Amniotic epithelial cell (primary cell): ENCODE measurements around the gene LEO1.

ENCODE experiments used
- DNase-seq: peaks from one replicate; pipeline ENCODE4 v3.0.0-alpha.2; 2010; ENCODE audit warnings: low read depth

LEO1 gene

DNA sequence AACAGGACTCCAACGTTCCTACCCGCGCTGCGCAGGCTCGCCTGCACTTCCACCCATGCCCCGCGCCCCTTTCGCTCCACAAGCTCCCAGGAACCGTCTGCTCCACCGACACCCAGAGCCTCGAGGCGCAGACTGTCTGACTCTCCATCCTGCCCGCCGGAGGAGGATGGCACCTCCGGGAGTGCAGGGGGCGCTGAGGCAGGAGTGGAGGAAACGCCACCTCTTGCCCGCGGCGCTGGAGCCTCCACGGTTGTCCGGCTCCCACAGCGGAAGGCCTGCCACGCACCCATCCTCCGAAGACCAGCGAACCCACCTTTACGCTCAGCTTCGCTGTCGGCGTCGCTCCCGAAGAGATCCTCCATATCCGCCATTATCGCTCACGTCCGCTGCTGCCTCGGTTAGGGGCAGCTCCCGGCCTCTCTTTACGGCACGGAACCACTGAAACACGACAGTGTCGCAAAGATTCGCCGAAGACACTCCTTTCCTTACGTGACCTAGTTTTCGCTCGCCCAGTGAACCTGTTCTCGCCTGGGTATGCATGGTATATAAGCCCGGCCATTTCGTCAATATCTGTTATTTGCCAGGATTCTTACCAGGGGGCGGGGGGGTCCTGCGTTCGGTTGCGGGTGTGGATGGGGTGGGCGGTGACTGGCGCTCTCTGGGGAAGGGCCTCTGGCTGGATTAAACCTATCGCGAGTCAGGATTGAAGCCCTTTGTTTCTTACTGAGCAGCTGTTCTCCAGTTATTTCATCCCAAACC, at the start of gene LEO1:
Gene LEO1 (minus strand): TSS at position 404 of the 759 bp plus-strand sequence. CDS start 33 bp downstream, at position 371.
- DNase-seq: peak; percentile 99

- peak; percentile 94 for DNase-seq
Observed at GRCh38 chr15:52021128-52021671, 49.6 kb upstream of the LEO1 start.

DNA sequence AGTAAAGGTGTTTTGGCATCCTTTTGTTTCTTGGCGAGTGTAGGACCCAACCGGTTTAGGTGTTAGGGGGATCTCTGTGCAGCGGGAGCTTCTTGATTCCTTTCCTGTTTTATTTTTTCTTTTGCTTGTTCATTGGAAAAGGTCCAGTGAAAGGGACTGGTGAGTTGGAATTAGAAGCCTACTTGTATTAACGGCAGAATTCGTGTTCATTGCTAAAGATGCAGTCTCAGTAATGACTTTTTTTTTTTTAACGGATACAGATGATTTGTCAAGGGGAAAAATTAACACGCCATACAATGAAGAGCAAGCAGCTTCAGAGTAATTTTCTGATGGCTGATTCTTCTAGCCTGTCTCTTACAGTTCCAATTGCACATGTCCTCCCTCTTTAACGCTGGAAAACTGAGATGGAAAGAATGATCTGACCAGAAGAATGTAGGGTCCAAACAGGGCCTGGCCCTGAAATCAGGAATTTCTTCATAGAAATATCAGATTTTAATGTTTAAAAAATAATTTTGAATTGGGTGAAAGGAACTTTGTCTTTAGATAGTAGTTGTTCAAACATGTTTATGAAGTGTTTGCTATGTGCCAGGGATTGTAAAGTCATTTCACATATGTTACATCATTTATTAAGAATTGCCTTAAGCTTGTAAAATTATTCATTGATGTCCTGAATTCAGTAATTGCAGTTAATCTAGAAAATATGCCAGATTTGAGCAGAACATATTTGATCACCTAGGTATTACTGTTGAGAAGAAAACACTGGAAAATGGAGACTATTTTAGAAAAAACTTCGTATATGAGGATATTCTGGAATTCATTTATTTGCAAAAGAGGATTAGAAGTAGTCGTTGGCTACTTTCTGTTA, 48.9 kb upstream of the LEO1 start:
- DNase-seq: no peak

- DNase-seq: peak; percentile 88
Observed at GRCh38 chr15:52019394-52020220, 48.0 kb upstream of the LEO1 start.

- peak; percentile 86 for DNase-seq
Observed at GRCh38 chr15:52018693-52019393, 47.3 kb upstream of the LEO1 start, which contains the start of gene MAPK6. MAPK6 (plus strand) TSS chr15:52019219; CDS start chr15:52046461, 27,242 bp downstream.

DNA sequence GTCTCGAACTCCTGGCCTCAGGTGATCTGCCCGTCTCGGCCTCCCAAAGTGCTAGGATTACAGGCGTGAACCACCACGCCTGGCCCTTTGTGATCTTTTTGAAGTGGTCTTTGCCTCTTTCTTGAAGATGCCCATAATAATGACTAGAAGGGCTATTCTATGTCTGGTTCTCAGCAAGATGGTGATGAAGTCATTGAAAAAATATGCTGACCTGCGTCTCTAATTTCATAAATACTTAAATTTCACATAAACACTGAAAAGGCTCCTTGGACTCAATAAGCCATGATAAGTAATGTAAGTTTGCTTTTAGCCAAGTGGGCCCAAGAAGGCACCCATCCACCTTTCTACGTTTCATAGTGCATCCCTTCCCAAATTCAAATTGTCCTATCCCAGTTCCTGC, 46.7 kb upstream of the LEO1 start:
- DNase-seq: peak; percentile 53

DNA sequence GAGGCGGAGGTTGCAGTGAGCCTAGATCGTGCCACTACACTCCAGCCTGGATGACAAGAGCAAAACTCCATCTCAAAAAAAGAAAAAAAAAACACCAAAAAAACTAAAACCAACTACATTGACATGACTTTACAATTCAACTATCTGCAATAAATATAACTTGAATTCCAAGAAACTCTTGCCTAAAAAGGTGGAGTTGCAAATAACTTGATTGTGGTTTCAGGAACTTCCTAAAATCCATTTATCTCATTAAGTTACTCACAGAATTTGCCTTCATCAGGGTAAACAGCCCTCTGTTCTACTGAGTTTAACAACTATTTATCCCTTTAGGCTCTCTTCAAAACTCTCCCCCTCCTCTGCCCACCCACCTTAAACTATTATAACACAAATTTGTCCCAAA, 44.7 kb upstream of the LEO1 start:
- no peak for DNase-seq

- DNase-seq: no peak
Observed at GRCh38 chr15:52014616-52015015, 43.0 kb upstream of the LEO1 start.

GRCh38 chr15:52013151-52013791, 41.7 kb upstream of the LEO1 start:
- peak; percentile 95 for DNase-seq

DNA sequence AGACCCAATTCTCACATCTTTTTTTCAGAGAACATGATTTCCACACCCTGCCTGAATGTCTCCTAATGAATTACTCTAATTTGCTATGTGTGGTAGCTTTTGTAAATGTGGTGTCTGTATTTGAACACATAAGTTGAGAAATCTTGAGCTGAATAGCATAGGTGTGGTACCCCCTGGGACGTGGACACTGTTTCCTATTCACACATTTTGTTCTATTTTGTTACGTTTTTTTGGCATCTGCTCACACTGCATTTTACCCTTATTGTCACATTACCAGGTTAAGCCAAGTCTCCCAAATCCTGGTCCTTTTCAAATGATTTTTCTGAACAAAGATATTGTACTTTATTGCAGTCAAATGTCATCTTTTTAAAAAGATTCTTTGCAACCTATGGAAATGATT, 40.6 kb upstream of the LEO1 start:
- no peak for DNase-seq

GRCh38 chr15:52011711-52012144, 40.1 kb upstream of the LEO1 start:
- no peak for DNase-seq

- DNase-seq: peak; percentile 88
Observed at GRCh38 chr15:52010633-52011595, 39.3 kb upstream of the LEO1 start.

DNA sequence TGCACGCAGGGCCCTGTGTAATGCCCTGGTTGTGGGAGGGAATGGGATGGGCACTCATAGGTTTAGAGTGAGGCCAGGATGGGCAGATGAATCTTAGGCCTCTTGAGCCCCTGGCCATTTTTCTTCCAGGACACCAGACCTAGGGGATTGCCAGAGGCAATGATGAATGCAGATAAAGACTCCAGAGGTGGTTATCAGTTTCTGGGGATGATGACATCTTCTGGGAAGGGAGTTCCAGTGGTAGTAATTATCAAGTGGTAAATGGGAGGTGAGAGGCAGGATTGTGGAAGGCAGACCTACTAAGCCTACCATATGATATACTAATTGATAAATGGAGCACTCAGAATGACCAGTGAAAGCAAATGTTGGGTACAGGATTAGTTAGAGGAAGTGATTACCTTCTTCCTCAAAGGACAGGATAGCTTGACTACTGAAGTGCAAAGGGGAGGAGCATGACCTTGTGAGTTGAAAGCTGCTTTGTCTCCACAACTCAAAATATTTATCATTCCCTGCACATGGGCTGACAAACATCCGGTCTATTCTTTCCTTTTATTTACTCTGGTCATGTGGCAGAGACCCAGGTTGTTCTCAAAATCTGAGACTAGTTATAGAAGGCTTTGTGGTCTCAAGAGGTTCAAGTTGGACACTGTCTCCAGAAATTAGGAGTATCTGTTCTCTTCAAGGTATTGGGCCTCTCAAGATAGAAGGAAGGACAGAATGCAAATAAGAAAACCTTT, 37.3 kb upstream of the LEO1 start:
- no peak for DNase-seq

DNA sequence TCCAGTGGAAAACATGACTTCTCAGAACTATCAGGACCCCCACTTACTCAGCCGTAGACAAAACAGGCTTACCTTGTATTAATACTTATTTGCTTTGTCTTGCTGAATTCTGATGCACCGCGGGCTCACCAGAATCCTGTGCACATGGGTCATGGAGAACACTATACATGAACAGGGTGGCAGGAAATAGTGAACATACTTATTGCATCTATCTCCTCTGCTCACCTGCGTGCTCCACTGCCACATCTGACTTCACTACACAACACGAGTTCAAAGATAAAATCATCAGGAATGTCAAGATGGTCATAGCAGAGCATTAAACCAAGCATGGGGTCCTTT, 36.8 kb upstream of the LEO1 start:
- no peak for DNase-seq

DNA sequence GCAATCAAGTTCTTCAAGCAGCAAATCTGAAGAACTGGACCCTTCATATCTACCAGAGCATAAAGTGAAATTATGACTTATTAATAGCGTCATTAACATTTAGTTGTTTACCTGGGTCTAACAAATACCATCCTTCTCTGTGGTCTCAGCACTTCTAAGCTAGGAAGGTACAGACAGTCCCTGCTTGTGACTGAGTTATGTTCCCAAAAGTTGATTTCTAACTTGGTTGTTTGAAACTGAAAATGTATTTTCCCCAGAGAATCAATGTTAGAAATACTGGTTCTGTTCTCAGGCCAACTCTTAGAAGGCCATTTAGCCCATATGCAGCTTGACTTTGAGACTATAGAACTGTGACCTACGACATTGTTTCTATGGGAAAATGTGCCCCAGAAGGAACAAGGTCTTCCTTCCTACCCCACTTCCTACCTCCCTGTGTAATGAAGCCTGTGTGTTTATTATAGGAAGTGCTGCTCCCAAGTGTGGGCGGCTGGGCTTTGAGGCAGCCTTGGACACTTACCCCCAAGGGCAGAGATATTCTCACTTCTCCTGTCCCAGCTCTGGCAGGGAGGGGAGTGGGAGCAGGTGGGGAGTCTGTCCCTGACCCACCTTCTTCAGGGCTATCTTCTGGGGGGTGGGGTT, 35.2 kb upstream of the LEO1 start:
- no peak for DNase-seq

DNA sequence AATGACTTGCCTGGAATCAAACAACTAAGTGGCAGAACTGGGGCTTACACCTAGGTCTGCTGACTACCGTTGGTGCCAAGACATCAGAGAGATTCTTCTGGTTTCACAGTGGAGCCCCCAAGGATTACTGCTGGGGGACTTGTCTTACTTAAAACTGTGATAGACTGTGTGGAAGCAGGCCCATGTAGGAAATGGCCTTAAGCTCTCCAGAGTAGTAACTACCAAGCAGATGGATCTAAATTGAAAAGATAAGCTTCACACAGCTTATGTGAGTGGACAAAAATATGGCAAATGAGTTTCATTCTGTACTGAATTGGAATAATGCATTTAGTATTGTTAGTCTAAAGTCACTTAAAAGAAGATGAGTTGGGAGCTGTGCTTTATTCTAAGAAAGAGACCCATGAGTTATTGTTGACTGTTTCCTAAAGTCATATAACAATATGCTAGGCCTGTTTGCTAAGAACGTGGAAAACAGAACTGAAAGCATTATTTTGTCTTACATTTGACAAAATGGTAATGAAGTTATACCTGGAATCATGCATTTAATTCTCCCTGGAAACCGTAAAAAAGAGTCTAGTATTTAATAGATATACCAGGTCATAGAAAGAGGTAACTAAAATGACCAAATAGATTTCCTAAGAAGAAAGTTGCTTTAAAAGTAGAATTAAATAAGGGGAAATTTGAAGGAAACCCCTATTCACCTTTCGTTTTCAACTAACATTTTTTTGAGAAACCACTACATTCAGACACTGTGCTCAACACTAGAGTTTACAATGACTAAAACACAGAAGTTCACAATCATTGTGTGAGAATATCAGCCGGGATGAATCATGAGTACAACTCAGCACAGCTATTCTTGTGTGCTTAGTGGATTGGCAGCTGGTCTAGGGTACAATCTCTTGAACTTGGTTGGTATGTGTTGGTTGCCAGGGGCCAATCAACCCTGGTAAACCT, 34.4 kb upstream of the LEO1 start:
- DNase-seq: peak; percentile 68

DNA sequence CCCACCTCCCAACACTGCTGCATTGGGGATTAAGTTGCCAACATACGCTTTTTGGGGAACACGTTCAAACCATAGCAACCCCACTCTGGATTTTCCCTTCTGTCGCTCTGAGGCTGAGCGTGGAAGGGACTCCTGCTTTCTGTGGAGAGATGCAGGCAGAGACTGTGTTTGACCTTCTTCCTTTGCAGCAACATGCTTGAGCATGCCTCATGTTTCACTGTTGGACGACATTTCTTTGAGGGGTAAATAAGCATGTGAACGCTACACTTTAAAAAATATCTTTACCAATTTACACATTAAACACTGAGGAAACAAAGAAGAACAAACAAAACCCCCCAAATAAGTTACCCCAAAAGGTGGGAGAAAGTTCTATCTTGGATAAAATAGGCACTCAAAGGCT, 33.2 kb upstream of the LEO1 start:
- DNase-seq: no peak
